GM12878 (cell line): ENCODE data around the gene OTOG. TPM values are rescaled to one million over a fixed set of nuclear protein-coding genes. Genes with fewer than 3 reads are reported as not detected.

ENCODE experiments used
- ATAC-seq: fragments of 200-7000 bp; cut with Tn5 transposase; 3 replicates; pipeline ENCODE4 v1.9.1; 2020; ENCODE audit warnings: mild to moderate bottlenecking, moderate library complexity
- BruUV-seq: library from RNA; stranded (reverse); fragments of 400-500 nt; replicated peaks from 2 replicates; lab custom pipeline; 2021; lab: Mats Ljungman, UMichigan
- CTCF ChIA-PET: fragments of 300-600 bp; sonication (Branson Sonifier 250); formaldehyde crosslinking; extraction: SDS; loops from one replicate; lab custom pipeline; 2021; ENCODE audit warnings: inconsistent platforms; lab: Yijun Ruan, JAX
- POLR2A ChIA-PET: fragments of 350-600 bp; formaldehyde crosslinking; extraction: SDS; loops from one replicate; lab custom pipeline; 2021; ENCODE audit warnings: inconsistent platforms; lab: Charles Lee
- RAD21 ChIA-PET: fragments of 300-600 bp; sonication (Branson Sonifier 250); formaldehyde crosslinking; loops from one replicate; lab custom pipeline; 2023; ENCODE audit warnings: antibody characterized with exemption; ENCODE audit not compliant: unreplicated experiment; lab: Charles Lee
- SMC1A ChIA-PET: fragments of 300-600 bp; sonication (Branson Sonifier 250); formaldehyde crosslinking; loops from one replicate; lab custom pipeline; 2023; ENCODE audit not compliant: unreplicated experiment, uncharacterized antibody; lab: Charles Lee
- DNase-seq: peaks from one replicate; pipeline ENCODE4 v3.0.0-alpha.2; 2011; ENCODE audit warnings: low read depth, low spot score
- FAIRE-seq: peaks from 3 replicates; lab custom pipeline; 2011; peaks lifted over from hg19 to GRCh38; lab: Jason Lieb, UNC
- H2AFZ ChIP-seq: 2 replicates; pipeline ENCODE4 v1.6.0; 2011; ENCODE audit warnings: low read depth, low read length, control low read depth; ENCODE audit not compliant: control insufficient read depth
- H3K27ac ChIP-seq: 2 replicates; pipeline ENCODE4 v1.5.1; 2011; ENCODE audit warnings: control low read depth; ENCODE audit not compliant: control insufficient read depth, insufficient read depth
- H3K27me3 ChIP-seq, 2 experiments: replicated peaks in 1 of 2; 2 replicates each; pipeline versions ENCODE4 v1.6.0 to v1.6.1; 2011; ENCODE audit warnings: low read length in 1 of 2; ENCODE audit not compliant: control insufficient read depth in 2 of 2, insufficient read depth in 2 of 2
- H3K36me3 ChIP-seq, 2 experiments: 2 replicates each; pipeline ENCODE4 v1.5.1; 2011; ENCODE audit warnings: low read length in 1 of 2; ENCODE audit not compliant: control insufficient read depth in 2 of 2, insufficient read depth in 2 of 2
- H3K4me1 ChIP-seq: 2 replicates; pipeline ENCODE4 v1.6.1; 2011; ENCODE audit warnings: mild to moderate bottlenecking, low read length, moderate library complexity, mixed read lengths; ENCODE audit not compliant: control insufficient read depth, insufficient read depth
- H3K4me2 ChIP-seq: 2 replicates; pipeline ENCODE4 v1.6.0; 2011; ENCODE audit warnings: control low read depth; ENCODE audit not compliant: control insufficient read depth, insufficient read depth
- H3K4me3 ChIP-seq: fragments of 200-600 bp; sonication (generic); 2 replicates; pipeline ENCODE4 v1.5.1; 2016
- H3K79me2 ChIP-seq: 2 replicates; pipeline ENCODE4 v1.6.0; 2011; ENCODE audit warnings: low read length; ENCODE audit not compliant: control insufficient read depth, insufficient read depth
- H3K9ac ChIP-seq: 2 replicates; pipeline ENCODE4 v1.8.0; 2011; ENCODE audit warnings: low read length, control low read depth, mixed read lengths; ENCODE audit not compliant: control insufficient read depth, insufficient read depth
- H3K9me3 ChIP-seq: replicated peaks from 3 replicates; pipeline ENCODE4 v1.5.1; 2011; ENCODE audit warnings: mild to moderate bottlenecking, low read length; ENCODE audit not compliant: control insufficient read depth, insufficient read depth
- H4K20me1 ChIP-seq: 2 replicates; pipeline ENCODE4 v1.6.0; 2011; ENCODE audit not compliant: control insufficient read depth, insufficient read depth
- CHD2 ChIP-seq: IDR thresholded peaks from 2 replicates; pipeline ENCODE4 v1.6.1; 2011; ENCODE audit warnings: low read depth, low read length, improper control_type of control experiment, borderline replicate concordance
- EED ChIP-seq: sonication (generic); IDR thresholded peaks from 2 replicates; pipeline ENCODE4 v1.6.1; 2016; ENCODE audit warnings: antibody characterized with exemption, low read depth
- GATAD2B ChIP-seq: fragments of 450-650 bp; conservative IDR thresholded peaks from 2 replicates; pipeline ENCODE4 v1.6.1; 2017; ENCODE audit warnings: low read depth, mild to moderate bottlenecking, moderate library complexity
- HDAC2 ChIP-seq: fragments of 200-600 bp; sonication (generic); IDR thresholded peaks from 2 replicates; pipeline ENCODE4 v1.6.1; 2017
- LARP7 ChIP-seq: fragments of 450-650 bp; IDR thresholded peaks from 2 replicates; pipeline ENCODE4 v1.6.1; 2017; ENCODE audit warnings: mild to moderate bottlenecking
- MTA3 ChIP-seq: IDR thresholded peaks from 2 replicates; pipeline ENCODE4 v1.6.1; 2012; ENCODE audit warnings: low read length, inconsistent platforms, borderline replicate concordance
- REST ChIP-seq: IDR thresholded peaks from 2 replicates; pipeline ENCODE4 v1.6.1; 2012; ENCODE audit warnings: mild to moderate bottlenecking, low read depth, low read length
- TBL1XR1 ChIP-seq: IDR thresholded peaks from 2 replicates; pipeline ENCODE4 v1.6.1; 2012; ENCODE audit warnings: low read depth, low read length, improper control_type of control experiment
- ZNF622 ChIP-seq: fragments of 450-650 bp; IDR thresholded peaks from 2 replicates; pipeline ENCODE4 v1.6.1; 2017; ENCODE audit warnings: mild to moderate bottlenecking, inconsistent platforms
- WGBS: methylation state at CpG from one replicate; pipeline ENCODE4 v1.1.6; 2016; ENCODE audit warnings: low lambda C conversion rate; ENCODE audit not compliant: insufficient replicate concordance, insufficient coverage; ENCODE audit errors: missing lambda C conversion rate; 5-methylcytosine and 5-hydroxymethylcytosine counted together
- in situ Hi-C: fragments of 300-500 bp; cut with MboI; formaldehyde crosslinking; loops from 9 replicates; pipeline ENCODE4 v1.14.3; 2018; ENCODE audit warnings: mixed read lengths
- intact Hi-C: fragments of 100-400 bp; cut with micrococcal nuclease; formaldehyde crosslinking; loops from one replicate; pipeline ENCODE4 v1.14.2; 2022; ENCODE audit not compliant: unreplicated experiment
- polyA plus RNA-seq, 11 experiments: library from polyadenylated mRNA; depleted of rRNA in 4 of 11; unstranded in 6 of 11; stranded (reverse) in 5 of 11; fragments of >200 nt; fragmentation: Nextera tagmentation in 4 of 11; fragmentation: Illumina TruSeq in 1 of 11; extraction: Ambion mirVana in 4 of 11; extraction: Trizol in 1 of 11; gene quantifications; 1 replicate in 1 of 11; 2 replicates in 10 of 11; pipeline versions ENCODE4 v1.2.1 to v1.2.3, GENCODE V29; 2011 to 2016; ENCODE audit warnings: inconsistent platforms in 2 of 11, missing spikeins in 2 of 11, low read depth in 1 of 11
- total RNA-seq, 4 experiments: library from RNA; depleted of rRNA in 3 of 4; stranded (reverse); fragments of >200 nt in 3 of 4; fragmentation: Illumina TruSeq in 1 of 4; extraction: Trizol in 1 of 4; gene quantifications; 2 replicates each; pipeline versions ENCODE4 v1.2.1 to v1.2.3, GENCODE V29; 2013 to 2021
- TF ChIP-seq, protein P1 (sequence below): fragments of 450-650 bp; IDR thresholded peaks from 2 replicates; pipeline ENCODE4 v1.6.1; 2017; ENCODE audit warnings: mild to moderate bottlenecking, moderate library complexity

OTOG gene
- total and polyA plus RNA-seq, 10 of the 15 experiments (the other 5 are each of a cell fraction or from before 2014, with no cell fraction given) = not detected

- CTCF ChIA-PET = interaction anchor here (0.6 kb wide), 1 partner anchor 189 kb away, joined by 3 read pairs; no protein-coding TSS in a partner anchor
- no peaks in the 10 kb centered on the region for H3K9me3 ChIP-seq
- H3K4me1 ChIP-seq = no peaks in the 10 kb centered on the region
- H4K20me1 ChIP-seq = no peaks in the 10 kb centered on the region
- H2AFZ ChIP-seq = no peak overlapping the region
- 41% methylated on average over 10 of the region's 10 CpGs for WGBS
- no peaks in the 10 kb centered on the region for H3K36me3 ChIP-seq
- H3K4me2 ChIP-seq = no peak overlapping the region
- no peaks in the 10 kb centered on the region for H3K79me2 ChIP-seq
- ATAC-seq = no peak
- no peak for DNase-seq
- POLR2A ChIA-PET = no interaction called here
- in situ Hi-C loops = no loop called here
- SMC1A ChIA-PET = no interaction called here
- FAIRE-seq = no peak
- RAD21 ChIA-PET = no interaction called here
- intact Hi-C loops = no loop called here
- TF ChIP-seq EED (no peak), TBL1XR1 (no peak), LARP7 (no peak), HDAC2 (no peak), GATAD2B (no peak), MTA3 (no peak), CHD2 (no peak), REST (no peak), ZNF622 (no peak)
- TF ChIP-seq, protein P1, sequence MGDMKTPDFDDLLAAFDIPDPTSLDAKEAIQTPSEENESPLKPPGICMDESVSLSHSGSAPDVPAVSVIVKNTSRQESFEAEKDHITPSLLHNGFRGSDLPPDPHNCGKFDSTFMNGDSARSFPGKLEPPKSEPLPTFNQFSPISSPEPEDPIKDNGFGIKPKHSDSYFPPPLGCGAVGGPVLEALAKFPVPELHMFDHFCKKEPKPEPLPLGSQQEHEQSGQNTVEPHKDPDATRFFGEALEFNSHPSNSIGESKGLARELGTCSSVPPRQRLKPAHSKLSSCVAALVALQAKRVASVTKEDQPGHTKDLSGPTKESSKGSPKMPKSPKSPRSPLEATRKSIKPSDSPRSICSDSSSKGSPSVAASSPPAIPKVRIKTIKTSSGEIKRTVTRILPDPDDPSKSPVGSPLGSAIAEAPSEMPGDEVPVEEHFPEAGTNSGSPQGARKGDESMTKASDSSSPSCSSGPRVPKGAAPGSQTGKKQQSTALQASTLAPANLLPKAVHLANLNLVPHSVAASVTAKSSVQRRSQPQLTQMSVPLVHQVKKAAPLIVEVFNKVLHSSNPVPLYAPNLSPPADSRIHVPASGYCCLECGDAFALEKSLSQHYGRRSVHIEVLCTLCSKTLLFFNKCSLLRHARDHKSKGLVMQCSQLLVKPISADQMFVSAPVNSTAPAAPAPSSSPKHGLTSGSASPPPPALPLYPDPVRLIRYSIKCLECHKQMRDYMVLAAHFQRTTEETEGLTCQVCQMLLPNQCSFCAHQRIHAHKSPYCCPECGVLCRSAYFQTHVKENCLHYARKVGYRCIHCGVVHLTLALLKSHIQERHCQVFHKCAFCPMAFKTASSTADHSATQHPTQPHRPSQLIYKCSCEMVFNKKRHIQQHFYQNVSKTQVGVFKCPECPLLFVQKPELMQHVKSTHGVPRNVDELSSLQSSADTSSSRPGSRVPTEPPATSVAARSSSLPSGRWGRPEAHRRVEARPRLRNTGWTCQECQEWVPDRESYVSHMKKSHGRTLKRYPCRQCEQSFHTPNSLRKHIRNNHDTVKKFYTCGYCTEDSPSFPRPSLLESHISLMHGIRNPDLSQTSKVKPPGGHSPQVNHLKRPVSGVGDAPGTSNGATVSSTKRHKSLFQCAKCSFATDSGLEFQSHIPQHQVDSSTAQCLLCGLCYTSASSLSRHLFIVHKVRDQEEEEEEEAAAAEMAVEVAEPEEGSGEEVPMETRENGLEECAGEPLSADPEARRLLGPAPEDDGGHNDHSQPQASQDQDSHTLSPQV = no peak
- H3K27ac ChIP-seq = no peak overlapping the region
- H3K27me3 ChIP-seq = peaks cover 0 to 2% of the 10 kb centered on the region in 2 experiments; a peak in 3 of 4 replicates
- BruUV-seq = no TSS peak
- no peak overlapping the region for H3K4me3 ChIP-seq
- no peak overlapping the region for H3K9ac ChIP-seq
These were observed 5.6 kb downstream of the OTOG start for GRCh38 chr11:17552392-17553248.
